Amniotic stem cell (primary cell): ENCODE measurements around the gene SPCS1.

ENCODE experiments used
- DNase-seq: peaks from one replicate; lab custom pipeline; 2025; lab: John Stamatoyannopoulos, UW

Gene SPCS1

GRCh38 chr3:52730681-52731080, 24.8 kb downstream of the SPCS1 start:
- no peak for DNase-seq

- DNase-seq = no peak
These were observed 25.7 kb downstream of the SPCS1 start for GRCh38 chr3:52731590-52731989.

- DNase-seq = no peak
These were observed 27.5 kb downstream of the SPCS1 start for GRCh38 chr3:52733256-52733891.

- DNase-seq = no peak
These were observed 33.8 kb downstream of the SPCS1 start for GRCh38 chr3:52739730-52740129.

DNA sequence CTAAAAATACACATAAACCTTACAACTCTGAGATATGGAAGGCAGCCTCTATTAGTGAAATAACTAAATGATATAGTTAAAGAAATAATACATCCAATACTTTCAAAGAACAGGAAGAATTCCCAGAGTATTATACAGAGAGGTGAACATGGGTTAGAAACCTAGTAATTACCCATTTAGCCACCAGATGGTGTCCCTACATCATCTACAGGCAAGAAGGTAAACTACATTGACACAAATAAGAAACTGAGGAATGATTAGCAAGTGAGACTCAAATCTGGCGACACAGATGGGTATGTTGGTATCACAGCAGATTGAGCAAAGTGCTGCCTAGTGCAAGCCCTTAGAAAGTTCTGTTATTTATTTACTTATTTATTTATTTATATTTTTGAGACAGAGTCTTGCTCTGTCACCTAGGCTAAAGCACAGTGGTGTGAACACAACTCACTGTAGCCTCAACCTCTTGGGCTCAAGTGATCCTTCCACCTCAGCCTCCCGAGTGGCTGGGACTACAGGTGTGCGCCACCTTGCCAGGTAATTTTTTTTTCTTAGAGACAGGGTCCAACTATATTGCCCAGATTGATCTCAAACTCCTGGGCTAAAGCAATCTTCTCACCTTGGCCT, 36.6 kb downstream of the SPCS1 start:
- no peak for DNase-seq

DNA sequence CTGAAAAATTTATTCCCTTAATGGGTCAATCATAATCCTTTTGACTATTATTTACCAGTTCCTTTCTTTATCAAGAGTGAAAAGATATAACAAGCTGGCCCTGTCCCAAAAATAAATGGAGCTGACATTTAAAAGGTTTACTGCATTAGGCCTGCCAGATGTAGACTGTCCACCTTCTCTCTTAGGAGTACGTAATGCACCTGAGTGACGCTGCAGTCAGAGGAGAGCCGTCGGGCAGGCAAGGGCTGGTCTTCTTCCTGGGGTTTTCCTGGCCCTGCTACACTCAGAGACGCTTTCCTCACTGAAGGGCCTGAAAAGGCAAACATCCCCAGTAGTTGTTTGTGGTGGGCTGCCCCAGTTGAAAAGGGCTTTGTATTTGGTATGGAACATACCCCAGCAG, 37.2 kb downstream of the SPCS1 start:
- DNase-seq = no peak

GRCh38 chr3:52743721-52744120, 37.8 kb downstream of the SPCS1 start:
- DNase-seq = no peak

DNA sequence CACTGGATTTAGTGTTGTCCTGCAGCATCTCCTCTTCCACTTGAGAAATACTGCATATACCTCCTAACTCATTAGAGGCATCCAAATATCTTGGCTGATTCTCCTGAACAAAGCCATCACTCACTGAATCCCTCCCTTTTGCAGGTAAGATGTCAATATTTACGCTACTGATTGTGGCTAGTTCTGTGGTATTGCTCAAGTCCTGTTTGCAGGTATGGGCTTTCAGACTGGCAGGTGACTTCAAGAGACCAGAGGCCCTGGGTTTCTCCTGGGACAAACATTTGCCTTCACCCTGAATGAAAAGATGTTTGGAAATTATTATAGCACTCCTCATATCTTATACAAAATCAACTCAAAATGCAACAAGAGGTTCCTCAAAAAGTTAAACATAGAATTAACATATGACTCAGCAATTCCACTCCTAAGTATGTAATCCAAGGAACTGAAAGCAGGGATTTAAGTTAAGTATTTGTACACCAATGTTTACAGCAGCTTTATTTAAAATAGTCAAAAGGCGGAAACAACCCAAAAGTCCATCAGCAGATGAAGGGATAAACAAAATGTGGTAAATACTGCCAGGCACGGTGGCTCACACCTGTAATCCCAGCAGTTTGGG, 46.2 kb downstream of the SPCS1 start:
- DNase-seq = no peak

DNA sequence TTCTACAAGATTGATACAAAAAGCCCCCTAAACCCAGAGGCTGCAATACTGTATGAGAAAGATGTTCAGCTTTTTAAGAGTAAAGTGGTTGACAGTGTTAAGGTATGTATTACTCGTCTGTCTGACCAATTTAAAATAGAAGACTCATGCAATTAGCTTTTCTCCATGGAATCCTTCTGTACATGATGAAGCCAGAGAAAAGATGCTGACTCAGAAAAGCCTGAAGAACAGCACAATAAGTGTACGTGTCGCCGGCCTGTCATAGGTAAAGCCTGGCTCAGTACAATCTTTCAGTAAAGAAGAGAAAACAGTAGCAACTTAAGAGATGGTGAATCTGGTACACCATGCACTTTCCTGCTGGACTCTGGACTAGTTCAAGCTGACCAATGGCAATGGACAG, 48.5 kb downstream of the SPCS1 start:
- no peak for DNase-seq

- no peak for DNase-seq
These were observed 50.2 kb downstream of the SPCS1 start for GRCh38 chr3:52756141-52756540.
